ENCODE results near the gene TEX35.

DNA sequence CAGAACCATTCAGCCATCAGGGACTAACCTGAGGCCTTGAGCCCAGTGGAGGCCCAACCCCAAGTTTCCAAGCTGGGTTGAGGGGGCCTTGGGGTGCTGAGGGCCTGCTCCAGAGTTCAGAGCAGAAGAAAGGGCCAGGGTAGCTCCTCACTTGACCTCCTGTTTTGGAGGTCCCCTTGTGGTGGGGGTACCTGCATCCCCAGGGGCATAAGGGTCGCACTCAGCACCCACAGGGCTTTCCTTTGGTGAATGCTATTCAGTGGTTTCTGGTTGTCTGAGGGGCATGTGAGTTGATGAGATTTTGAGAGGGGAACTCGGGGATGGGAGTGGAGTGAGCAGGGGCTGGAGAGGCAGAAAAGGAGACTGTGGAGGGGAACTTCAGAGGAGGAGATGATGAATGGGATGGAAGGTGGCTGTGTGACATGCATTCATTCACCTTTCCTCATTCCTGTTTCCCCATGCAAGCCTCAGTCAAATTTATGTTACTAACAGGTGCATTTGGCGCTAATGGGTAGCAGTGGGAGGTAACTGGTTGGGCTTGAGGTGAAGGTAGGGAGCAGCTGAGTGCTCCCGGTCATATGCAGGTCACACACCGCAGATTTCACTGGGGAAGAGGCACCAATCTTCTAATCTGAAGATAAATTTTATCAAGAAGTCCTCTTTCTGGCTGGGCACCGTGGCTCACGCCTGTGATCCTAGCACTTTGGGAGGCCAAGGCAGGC is 50.4 kb downstream of the TEX35 start:
- TF ChIP-seq, protein P1, sequence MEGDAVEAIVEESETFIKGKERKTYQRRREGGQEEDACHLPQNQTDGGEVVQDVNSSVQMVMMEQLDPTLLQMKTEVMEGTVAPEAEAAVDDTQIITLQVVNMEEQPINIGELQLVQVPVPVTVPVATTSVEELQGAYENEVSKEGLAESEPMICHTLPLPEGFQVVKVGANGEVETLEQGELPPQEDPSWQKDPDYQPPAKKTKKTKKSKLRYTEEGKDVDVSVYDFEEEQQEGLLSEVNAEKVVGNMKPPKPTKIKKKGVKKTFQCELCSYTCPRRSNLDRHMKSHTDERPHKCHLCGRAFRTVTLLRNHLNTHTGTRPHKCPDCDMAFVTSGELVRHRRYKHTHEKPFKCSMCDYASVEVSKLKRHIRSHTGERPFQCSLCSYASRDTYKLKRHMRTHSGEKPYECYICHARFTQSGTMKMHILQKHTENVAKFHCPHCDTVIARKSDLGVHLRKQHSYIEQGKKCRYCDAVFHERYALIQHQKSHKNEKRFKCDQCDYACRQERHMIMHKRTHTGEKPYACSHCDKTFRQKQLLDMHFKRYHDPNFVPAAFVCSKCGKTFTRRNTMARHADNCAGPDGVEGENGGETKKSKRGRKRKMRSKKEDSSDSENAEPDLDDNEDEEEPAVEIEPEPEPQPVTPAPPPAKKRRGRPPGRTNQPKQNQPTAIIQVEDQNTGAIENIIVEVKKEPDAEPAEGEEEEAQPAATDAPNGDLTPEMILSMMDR (IDR thresholded peaks at IDR 0.05), result no peak
- no peak for TF ChIP-seq POLR2A (IDR thresholded peaks at IDR 0.05)

Data from ovary (tissue), 3 donors.